HG02759 (cell line): Measurements from ENCODE around the gene COX7B.
"Not testable (repeated sequence)": the region's sequence is repeated elsewhere in the genome, so short reads cannot be mapped to it uniquely, and the experiment has no call there.

Experiments
- ATAC-seq: cut with Tn5 transposase; IDR thresholded peaks from one replicate; pipeline ENCODE4 v1.9.1; 2021; ENCODE audit warnings: mild to moderate bottlenecking, moderate library complexity; ENCODE audit not compliant: unreplicated experiment

Gene COX7B

GRCh38 chrX:77938083-77938680, 38.9 kb downstream of the COX7B start:
- ATAC-seq: no peak

GRCh38 chrX:77945031-77945430, 45.8 kb downstream of the COX7B start:
- ATAC-seq: not testable (repeated sequence)

- ATAC-seq: no peak
Measured at GRCh38 chrX:77945910-77946545, 46.8 kb downstream of the COX7B start.

GRCh38 chrX:77946571-77946970, 47.3 kb downstream of the COX7B start:
- ATAC-seq: no peak

GRCh38 chrX:77949840-77950239, 50.6 kb downstream of the COX7B start:
- ATAC-seq: no peak

GRCh38 chrX:77952173-77952572, 52.9 kb downstream of the COX7B start:
- no peak for ATAC-seq

- ATAC-seq: no peak
Measured at GRCh38 chrX:77953302-77953701, 54.0 kb downstream of the COX7B start.

GRCh38 chrX:77953708-77954107, 54.4 kb downstream of the COX7B start:
- ATAC-seq: no peak
